Keratinocyte (primary cell): Measurements from ENCODE around the gene ZNF691. TPM values are rescaled to one million over a fixed set of nuclear protein-coding genes. Genes with fewer than 3 reads are reported as not detected.
"Not testable (repeated sequence)": the region's sequence is repeated elsewhere in the genome, so short reads cannot be mapped to it uniquely, and the experiment has no call there.

Experiments
- DNase-seq: peaks from one replicate; pipeline ENCODE4 v3.0.0-alpha.2; 2011; ENCODE audit warnings: low read depth, missing footprints, low spot score
- FAIRE-seq: peaks from 2 replicates; lab custom pipeline; 2011; peaks lifted over from hg19 to GRCh38; lab: Jason Lieb, UNC
- H2AFZ ChIP-seq: 2 replicates; pipeline ENCODE4 v1.6.0; 2012; ENCODE audit warnings: low read length, control low read depth, inconsistent platforms; ENCODE audit not compliant: control insufficient read depth
- H3K27ac ChIP-seq: 2 replicates; pipeline ENCODE4 v1.5.1; 2011; ENCODE audit warnings: low read length; ENCODE audit not compliant: control insufficient read depth, insufficient read depth
- H3K27me3 ChIP-seq: 3 replicates; pipeline ENCODE4 v1.6.0; 2011; ENCODE audit warnings: low read length; ENCODE audit not compliant: control insufficient read depth, insufficient read depth; ENCODE audit errors: extremely low read depth
- H3K36me3 ChIP-seq, 2 experiments: 2 replicates in 1 of 2; 3 replicates in 1 of 2; pipeline ENCODE4 v1.5.1; 2011; ENCODE audit warnings: low read length in 2 of 2, mild to moderate bottlenecking in 1 of 2; ENCODE audit not compliant: control insufficient read depth in 2 of 2, insufficient read depth in 2 of 2; ENCODE audit errors: extremely low read depth in 1 of 2
- H3K4me1 ChIP-seq: 3 replicates; pipeline ENCODE4 v1.5.1; 2011; ENCODE audit warnings: low read length; ENCODE audit not compliant: control insufficient read depth, insufficient read depth; ENCODE audit errors: extremely low read depth
- H3K4me2 ChIP-seq: 3 replicates; pipeline ENCODE4 v1.6.0; 2011; ENCODE audit warnings: low read depth, low read length; ENCODE audit not compliant: control insufficient read depth, insufficient read depth; ENCODE audit errors: extremely low read depth
- H3K4me3 ChIP-seq, 3 experiments: fragments of 200-600 bp in 1 of 3; sonication (generic) in 1 of 3; 2 replicates in 2 of 3; 3 replicates in 1 of 3; pipeline ENCODE4 v1.5.1; 2011 to 2016; ENCODE audit warnings: low read length in 3 of 3, mild to moderate bottlenecking in 3 of 3, control low read depth in 2 of 3, inconsistent platforms in 1 of 3, low read depth in 1 of 3, mixed read lengths in 1 of 3, mixed run types in 1 of 3, moderate library complexity in 1 of 3; ENCODE audit not compliant: control insufficient read depth in 2 of 3, insufficient read depth in 2 of 3; ENCODE audit errors: extremely low read depth in 1 of 3
- H3K79me2 ChIP-seq: 2 replicates; pipeline ENCODE4 v1.6.0; 2012; ENCODE audit warnings: low read length; ENCODE audit not compliant: control insufficient read depth, insufficient read depth
- H3K9ac ChIP-seq: 3 replicates; pipeline ENCODE4 v1.6.0; 2011; ENCODE audit warnings: low read length; ENCODE audit not compliant: control insufficient read depth, insufficient read depth; ENCODE audit errors: extremely low read depth
- H3K9me1 ChIP-seq: 3 replicates; pipeline ENCODE4 v1.6.0; 2011; ENCODE audit warnings: low read length; ENCODE audit not compliant: control insufficient read depth, insufficient read depth; ENCODE audit errors: extremely low read depth
- H3K9me3 ChIP-seq: 2 replicates; pipeline ENCODE4 v1.5.1; 2012; ENCODE audit warnings: low read depth, low read length; ENCODE audit not compliant: control insufficient read depth
- H4K20me1 ChIP-seq: 3 replicates; pipeline ENCODE4 v1.6.0; 2011; ENCODE audit warnings: low read length; ENCODE audit not compliant: control insufficient read depth, insufficient read depth; ENCODE audit errors: extremely low read depth
- CTCF ChIP-seq, 3 experiments: IDR thresholded peaks in 1 of 3; conservative IDR thresholded peaks in 1 of 3; optimal IDR thresholded peaks in 1 of 3; 2 replicates in 2 of 3; 3 replicates in 1 of 3; pipeline versions ENCODE3 to v1.5.1; 2011; ENCODE audit warnings: low read length in 3 of 3, mild to moderate bottlenecking in 3 of 3, moderate library complexity in 2 of 3, control low read depth in 1 of 3, inconsistent platforms in 1 of 3; ENCODE audit not compliant: insufficient read depth in 2 of 3; ENCODE audit errors: extremely low read depth in 1 of 3
- EZH2 ChIP-seq: IDR thresholded peaks from one replicate; pipeline ENCODE4 v1.6.1; 2012; ENCODE audit warnings: inconsistent platforms, mild to moderate bottlenecking, low read length, moderate library complexity
- dilution Hi-C: fragments of 300-500 bp; cut with MboI; formaldehyde crosslinking; loops from one replicate; pipeline ENCODE4 v1.7.0; 2020; ENCODE audit warnings: low sequenced_read_pairs; ENCODE audit not compliant: extremely low pct_ligation_motif_present
- polyA plus RNA-seq, 5 experiments: library from polyadenylated mRNA; depleted of rRNA in 3 of 5; stranded (reverse) in 3 of 5; stranded (forward) in 1 of 5; unstranded in 1 of 5; fragments of >200 nt; gene quantifications; 1 replicate in 1 of 5; 2 replicates in 3 of 5; 3 replicates in 1 of 5; pipeline versions ENCODE4 v1.2.1 to v1.2.3, GENCODE V29; 2011 to 2012; ENCODE audit warnings: missing spikeins in 2 of 5, low read depth in 1 of 5, low replicate concordance in 1 of 5

The ZNF691 gene
- polyA plus RNA-seq, 1 donor (not counting 4 experiments of a cell fraction or from before 2014, with no cell fraction given): 3.8 TPM

- FAIRE-seq, H3K9ac ChIP-seq, H4K20me1 ChIP-seq, H3K4me1 ChIP-seq, H3K36me3 ChIP-seq, dilution Hi-C loops, H3K9me1 ChIP-seq, H3K9me3 ChIP-seq, H3K4me2 ChIP-seq, H2AFZ ChIP-seq, DNase-seq, H3K4me3 ChIP-seq, H3K27ac ChIP-seq, H3K79me2 ChIP-seq: not testable (repeated sequence)
- H3K27me3 ChIP-seq: peaks cover 11% of the 10 kb centered on the region
These were observed 26.7 kb downstream of the ZNF691 start for GRCh38 chr1:42873108-42873507.

GRCh38 chr1:42873670-42874069 is 27.3 kb downstream of the ZNF691 start:
- FAIRE-seq (no peak), DNase-seq (no peak)
- Histone ChIP-seq H3K27ac (no peak overlapping the region), H3K4me2 (no peak overlapping the region), H3K9me3 (no peaks in the 10 kb centered on the region), H3K4me1 (no peaks in the 10 kb centered on the region), H4K20me1 (no peaks in the 10 kb centered on the region), H3K36me3 (no peaks in the 10 kb centered on the region), H3K9ac (no peak overlapping the region), H2AFZ (no peak overlapping the region), H3K79me2 (no peaks in the 10 kb centered on the region), H3K9me1 (no peaks in the 10 kb centered on the region), H3K4me3 (no peak overlapping the region), H3K27me3 (peaks cover 10% of the 10 kb centered on the region)
- TF ChIP-seq CTCF (optimal IDR thresholded peaks at IDR 0.05 in 1 of 3, IDR thresholded peaks at IDR 0.05 in 1 of 3, conservative IDR thresholded peaks at IDR 0.05 in 1 of 3; ENCODE audit: extremely low read depth in 1 of 3, insufficient read depth in 2 of 3, low read length in 3 of 3) (no peak), EZH2 (no peak)
- dilution Hi-C loops: no loop called here

- H3K27ac ChIP-seq: no peak overlapping the region
- peaks cover 11% of the 10 kb centered on the region for H3K27me3 ChIP-seq
- no peaks in the 10 kb centered on the region for H4K20me1 ChIP-seq
- H3K9ac ChIP-seq: no peak overlapping the region
- FAIRE-seq: no peak
- TF ChIP-seq CTCF (optimal IDR thresholded peaks at IDR 0.05 in 1 of 3, IDR thresholded peaks at IDR 0.05 in 1 of 3, conservative IDR thresholded peaks at IDR 0.05 in 1 of 3; ENCODE audit: extremely low read depth in 1 of 3, insufficient read depth in 2 of 3, low read length in 3 of 3): no peak
- no peak for TF ChIP-seq EZH2
- H3K79me2 ChIP-seq: no peaks in the 10 kb centered on the region
- H3K4me3 ChIP-seq: no peak overlapping the region
- H3K9me3 ChIP-seq: no peaks in the 10 kb centered on the region
- H3K9me1 ChIP-seq: no peaks in the 10 kb centered on the region
- no peak overlapping the region for H3K4me2 ChIP-seq
- H3K36me3 ChIP-seq: no peaks in the 10 kb centered on the region
- DNase-seq: no peak
- H2AFZ ChIP-seq: no peak overlapping the region
- dilution Hi-C loops: no loop called here
- no peaks in the 10 kb centered on the region for H3K4me1 ChIP-seq
These were observed 29.6 kb downstream of the ZNF691 start for GRCh38 chr1:42876009-42876408.
